Tibial nerve (tissue), 4 donors: ENCODE data around the gene NTM. TPM values are rescaled to one million over a fixed set of nuclear protein-coding genes. Genes with fewer than 3 reads are reported as not detected.
A peak's percentile ranks its signal among the peaks of the same experiment; 100 is the strongest.

Source experiments
- DNase-seq, 2 donors: peaks; one replicate each; pipeline ENCODE4 v3.0.0-alpha.2; 2019; ENCODE audit warnings: low spot score in 2 of 2
- H3K27ac ChIP-seq, 4 donors: fragments of 200-600 bp; sonication (generic) in 3 of 4; one replicate each; pipeline ENCODE4 v1.5.1; 2017 to 2019; ENCODE audit warnings: mild to moderate bottlenecking in 1 of 4
- H3K27me3 ChIP-seq, 2 donors: fragments of 200-600 bp; sonication (generic) in 1 of 2; one replicate each; pipeline versions ENCODE4 v1.5.1 to v1.6.0; 2017 to 2019
- H3K36me3 ChIP-seq, 3 donors: fragments of 200-600 bp; sonication (generic); one replicate each; pipeline ENCODE4 v1.5.1; 2018 to 2019
- H3K4me1 ChIP-seq, 4 donors: fragments of 200-600 bp; sonication (generic) in 3 of 4; one replicate each; pipeline ENCODE4 v1.5.1; 2017 to 2019
- H3K4me3 ChIP-seq, 4 donors: fragments of 200-600 bp; sonication (generic) in 3 of 4; one replicate each; pipeline ENCODE4 v1.5.1; 2017 to 2019; ENCODE audit warnings: mild to moderate bottlenecking in 1 of 4, moderate library complexity in 1 of 4
- H3K9me3 ChIP-seq, 4 donors: fragments of 200-600 bp; sonication (generic) in 3 of 4; one replicate each; pipeline ENCODE4 v1.5.1; 2017 to 2019
- CTCF ChIP-seq, 5 experiments: fragments of 200-600 bp in 3 of 5; fragments of 450-650 bp in 2 of 5; sonication (generic) in 3 of 5; IDR thresholded peaks; one replicate each; pipeline ENCODE4 v1.5.1; 2016 to 2019; ENCODE audit warnings: antibody characterized with exemption in 5 of 5, mild to moderate bottlenecking in 3 of 5, moderate library complexity in 2 of 5
- EP300 ChIP-seq, 2 donors: sonication (generic); formaldehyde crosslinking; IDR thresholded peaks; one replicate each; pipeline ENCODE4 v1.6.1; 2017; ENCODE audit warnings: antibody characterized with exemption in 2 of 2, mild to moderate bottlenecking in 1 of 2
- POLR2A ChIP-seq, 2 donors: fragments of 450-650 bp; IDR thresholded peaks; one replicate each; pipeline ENCODE4 v1.6.1; 2017; ENCODE audit warnings: antibody characterized with exemption in 2 of 2, mild to moderate bottlenecking in 2 of 2, moderate library complexity in 2 of 2
- WGBS, 2 donors: methylation state at CpG; one replicate each; pipeline ENCODE4 v1.1.5; 2018; 5-methylcytosine and 5-hydroxymethylcytosine counted together
- total RNA-seq, 4 donors: library from RNA; depleted of rRNA; stranded (reverse); fragments of >200 nt; gene quantifications; one replicate each; pipeline ENCODE4 v1.1.0, GENCODE V29; 2016

NTM gene
- total RNA-seq, 4 donors from 2014 or later = 3.7 to 11.4 (median 10.8) TPM

GRCh38 chr11:132072044-132072857, 701.8 kb downstream of the NTM start:
- 21 to 26% methylated on average over 6 of the region's 6 CpGs for WGBS, 2 donors
- no peaks in the 10 kb centered on the region for H3K9me3 ChIP-seq

GRCh38 chr11:132072858-132073211, 702.4 kb downstream of the NTM start:
- Histone ChIP-seq H3K27ac (peak overlapping the region; percentile 26 to 89 (median 63)), H3K4me3 (no peak overlapping the region), H3K36me3 (no peaks in the 10 kb centered on the region), H3K9me3 (no peaks in the 10 kb centered on the region), H3K27me3 (no peaks in the 10 kb centered on the region), H3K4me1 (peaks cover 0 to 32% (median 11%) of the 10 kb centered on the region in 4 donors)
- TF ChIP-seq POLR2A (IDR thresholded peaks at IDR 0.05) = no peak
- no peak for TF ChIP-seq CTCF (IDR thresholded peaks at IDR 0.05)
- no peak for TF ChIP-seq EP300 (IDR thresholded peaks at IDR 0.05)
- 16 to 25% methylated on average over 3 of the region's 3 CpGs for WGBS, 2 donors
- no peak for DNase-seq

More at GRCh38 chr11:132072044-132072857, 701.8 kb downstream of the NTM start:
- DNase-seq = no peak
- Histone ChIP-seq H3K4me3 (no peak overlapping the region), H3K36me3 (no peaks in the 10 kb centered on the region), H3K27me3 (no peaks in the 10 kb centered on the region), H3K27ac (peak overlapping the region; percentile 26 to 89 (median 63)), H3K4me1 (peaks cover 0 to 32% (median 11%) of the 10 kb centered on the region in 4 donors)
- TF ChIP-seq CTCF (IDR thresholded peaks at IDR 0.05) (no peak), EP300 (IDR thresholded peaks at IDR 0.05) (peak in 1 of 2 donors; percentile 27)

GRCh38 chr11:132073787-132074186, 703.4 kb downstream of the NTM start:
- no peak overlapping the region for H3K4me3 ChIP-seq
- no peaks in the 10 kb centered on the region for H3K36me3 ChIP-seq
- TF ChIP-seq CTCF (IDR thresholded peaks at IDR 0.05) = no peak
- no peak for TF ChIP-seq POLR2A (IDR thresholded peaks at IDR 0.05)
- no peak for TF ChIP-seq EP300 (IDR thresholded peaks at IDR 0.05)
- no peak for DNase-seq
- no peaks in the 10 kb centered on the region for H3K9me3 ChIP-seq
- H3K27me3 ChIP-seq = no peaks in the 10 kb centered on the region
- H3K27ac ChIP-seq = peak overlapping the region in 2 of 4 donors; percentile 83 to 89
- peaks cover 0 to 26% (median 8%) of the 10 kb centered on the region in 4 donors for H3K4me1 ChIP-seq
- 42% methylated on average over 1 of the region's 1 CpG for WGBS, 2 donors

- TF ChIP-seq POLR2A (IDR thresholded peaks at IDR 0.05) = no peak
- no peak for TF ChIP-seq EP300 (IDR thresholded peaks at IDR 0.05)
- no peak for TF ChIP-seq CTCF (IDR thresholded peaks at IDR 0.05)
- no peak overlapping the region for H3K27ac ChIP-seq
- no peaks in the 10 kb centered on the region for H3K36me3 ChIP-seq
- no peak for DNase-seq
- H3K4me1 ChIP-seq = peaks cover 0 to 26% (median 8%) of the 10 kb centered on the region in 4 donors
- no peak overlapping the region for H3K4me3 ChIP-seq
- H3K9me3 ChIP-seq = no peaks in the 10 kb centered on the region
- H3K27me3 ChIP-seq = no peaks in the 10 kb centered on the region
- WGBS, 2 donors = 42 to 49% methylated on average over 1 of the region's 1 CpG
Observed at GRCh38 chr11:132075447-132075846, 705.0 kb downstream of the NTM start.

- Histone ChIP-seq H3K27ac (no peak overlapping the region), H3K4me3 (no peak overlapping the region), H3K27me3 (no peaks in the 10 kb centered on the region), H3K36me3 (no peaks in the 10 kb centered on the region), H3K9me3 (peaks cover 0 to under 1% (median 0%) of the 10 kb centered on the region in 4 donors), H3K4me1 (peaks cover 0 to 14% (median 2%) of the 10 kb centered on the region in 4 donors)
- DNase-seq = no peak
- no peak for TF ChIP-seq POLR2A (IDR thresholded peaks at IDR 0.05)
- no peak for TF ChIP-seq CTCF (IDR thresholded peaks at IDR 0.05)
- no peak for TF ChIP-seq EP300 (IDR thresholded peaks at IDR 0.05)
Observed at GRCh38 chr11:132077416-132077815, 707.0 kb downstream of the NTM start.
